NCI-H446 (cell line): Measurements from ENCODE around the gene LAGE3.
"Not testable (repeated sequence)": the region's sequence is repeated elsewhere in the genome, so short reads cannot be mapped to it uniquely, and the experiment has no call there.

ENCODE experiments used
- DNase-seq, 2 experiments: peaks; one replicate each; lab custom pipeline; 2025; lab: John Stamatoyannopoulos, UW

LAGE3 gene

DNA sequence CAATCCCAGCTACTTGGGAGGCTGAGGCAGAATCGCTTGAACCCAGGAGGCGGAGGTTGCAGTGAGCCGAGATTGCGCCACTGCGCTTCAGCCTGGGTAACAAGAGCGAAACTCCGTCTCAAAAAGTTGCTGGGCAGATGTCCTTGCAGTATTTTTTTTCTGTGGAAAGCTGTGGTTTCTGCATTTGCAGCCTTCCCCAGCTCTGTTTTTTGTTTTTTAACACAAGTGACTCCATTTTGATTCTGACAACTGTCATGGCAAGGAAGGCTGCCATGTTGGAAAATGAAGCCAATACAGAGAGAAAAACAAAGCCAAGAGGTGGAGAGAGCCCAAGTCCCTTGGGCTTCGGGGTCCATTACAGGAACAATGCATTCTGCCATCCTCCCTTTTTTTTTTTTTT is 23.0 kb upstream of the LAGE3 start:
- no peak for DNase-seq

GRCh38 chrX:154501423-154501822 is 22.3 kb upstream of the LAGE3 start:
- not testable (repeated sequence) for DNase-seq

DNA sequence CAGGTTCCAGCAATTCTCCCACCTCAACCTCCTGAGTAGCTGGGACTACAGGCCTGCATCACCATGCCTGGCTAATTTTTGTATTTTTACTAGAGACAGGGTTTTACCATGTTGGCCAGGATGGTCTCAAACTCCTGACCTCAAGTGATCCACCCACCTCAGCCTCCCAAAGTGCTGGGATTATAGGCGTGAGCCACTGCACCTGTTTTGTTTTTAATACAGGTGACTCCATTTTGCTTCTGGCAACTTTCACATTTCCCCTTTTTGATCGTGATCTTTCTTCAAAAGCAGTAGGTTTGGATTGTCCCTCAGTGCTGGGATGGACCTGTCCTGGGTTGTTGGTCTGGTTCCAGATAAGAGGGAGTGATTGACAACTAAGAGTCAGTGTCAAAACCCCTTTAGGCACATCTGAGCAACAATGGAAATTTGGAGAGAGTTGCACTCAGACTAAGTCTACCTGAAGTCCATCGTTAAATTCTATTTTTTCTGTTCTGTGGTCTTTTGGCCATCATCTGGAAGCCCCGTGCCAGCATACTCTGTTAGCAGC is 17.6 kb upstream of the LAGE3 start:
- not testable (repeated sequence) for DNase-seq

- no peak for DNase-seq
These were observed 16.4 kb upstream of the LAGE3 start for GRCh38 chrX:154495472-154495922.

DNA sequence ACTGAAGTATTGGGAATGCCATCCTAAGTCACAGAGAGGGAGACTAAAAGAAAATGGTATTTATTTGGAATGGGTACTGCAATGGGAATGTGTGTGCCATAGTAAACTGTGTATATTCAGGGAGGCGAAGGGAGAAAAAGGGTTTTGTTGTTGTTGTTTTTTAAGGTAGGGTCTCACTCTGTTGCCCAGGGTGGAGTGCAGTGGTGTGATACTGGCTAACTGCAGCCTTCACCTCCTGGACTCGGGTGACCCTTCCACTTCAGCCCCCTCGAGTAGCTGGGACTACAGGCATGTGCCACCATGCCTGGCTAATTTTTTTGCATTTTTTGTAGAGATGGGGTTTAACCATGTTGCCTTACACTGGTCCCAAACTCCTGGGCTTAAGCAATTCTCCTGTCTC is 15.6 kb upstream of the LAGE3 start:
- DNase-seq: no peak

- peak; percentile 75 to 95 for DNase-seq
These were observed 11.5 kb upstream of the LAGE3 start, which contains the start of gene SLC10A3 for GRCh38 chrX:154490414-154491083. TSS of gene SLC10A3 (minus strand) at chrX:154490629. CDS start at chrX:154488940, 1,689 bp downstream.

GRCh38 chrX:154490021-154490413 is 10.9 kb upstream of the LAGE3 start:
- DNase-seq: peak in 1 of 2 experiments; percentile 12

DNA sequence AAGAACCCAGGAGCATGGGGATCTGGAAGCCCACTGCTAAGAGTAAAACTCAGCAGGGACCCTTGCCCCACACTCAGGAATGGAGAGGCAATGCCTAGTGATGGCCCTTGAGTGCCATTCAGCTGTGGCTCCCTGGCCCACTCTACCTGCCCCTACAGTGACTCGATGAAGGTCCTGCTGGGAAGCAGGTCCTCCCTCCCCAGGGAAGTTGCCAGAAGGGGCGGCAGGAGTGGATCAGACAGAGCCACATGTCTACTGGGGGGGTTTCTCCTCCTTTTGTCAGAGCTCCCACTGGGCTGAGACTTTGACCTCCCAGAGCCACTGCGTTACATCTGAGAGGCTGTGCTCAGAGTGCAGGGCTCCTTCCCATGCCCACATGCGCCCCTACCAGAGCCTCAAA is 10.1 kb upstream of the LAGE3 start:
- no peak for DNase-seq

DNA sequence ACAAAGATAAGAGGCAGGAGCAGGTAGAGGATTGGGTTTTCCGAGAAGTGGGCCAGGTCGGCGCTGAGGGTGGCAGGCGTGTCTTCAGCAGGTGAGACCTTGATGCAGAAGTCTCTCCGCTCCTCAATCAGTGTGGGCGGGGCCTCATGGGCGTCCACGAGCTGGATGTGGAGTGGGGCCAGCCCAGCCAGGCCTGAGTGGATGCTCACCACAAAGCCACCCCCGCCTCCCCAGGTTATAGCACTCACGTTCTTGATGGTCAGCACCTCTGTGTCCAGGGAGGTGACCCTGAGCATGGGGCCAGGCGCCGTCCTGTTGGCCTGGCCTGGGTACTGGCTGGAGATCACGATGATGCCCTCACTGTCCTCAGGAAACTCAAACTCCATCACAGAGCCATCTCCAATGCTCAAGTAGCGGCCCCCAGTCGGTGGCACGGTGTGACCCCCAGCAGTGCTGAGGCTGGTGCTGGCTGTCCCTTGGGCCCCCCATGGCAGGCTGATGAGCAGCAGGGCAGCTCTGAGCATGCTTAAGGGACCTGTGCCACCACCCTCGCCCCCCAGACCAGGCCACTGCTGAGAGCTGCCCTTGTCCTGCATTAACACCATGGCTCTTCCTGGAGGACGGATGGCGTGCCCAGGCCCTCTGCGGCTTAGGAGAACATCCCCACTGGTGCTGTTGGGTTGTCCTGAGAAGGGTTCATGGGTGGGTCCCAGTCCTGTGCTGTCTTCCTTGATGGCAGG is 9.4 kb upstream of the LAGE3 start:
- DNase-seq: no peak

GRCh38 chrX:154487518-154488290 is 8.6 kb upstream of the LAGE3 start:
- DNase-seq: no peak

GRCh38 chrX:154486396-154487207 is 7.5 kb upstream of the LAGE3 start, which contains the start of gene UBL4A:
TSS of gene UBL4A (minus strand) at chrX:154486615. CDS start at chrX:154486584, 31 bp downstream.
- peak in 1 of 2 experiments; percentile 53 for DNase-seq

- peak in 1 of 2 experiments; percentile 19 for DNase-seq
These were observed 6.9 kb upstream of the LAGE3 start for GRCh38 chrX:154486052-154486395.

GRCh38 chrX:154485150-154486051 is 6.3 kb upstream of the LAGE3 start:
- DNase-seq: peak in 1 of 2 experiments; percentile 19

GRCh38 chrX:154484255-154485149 is 5.4 kb upstream of the LAGE3 start:
- DNase-seq: no peak

DNA sequence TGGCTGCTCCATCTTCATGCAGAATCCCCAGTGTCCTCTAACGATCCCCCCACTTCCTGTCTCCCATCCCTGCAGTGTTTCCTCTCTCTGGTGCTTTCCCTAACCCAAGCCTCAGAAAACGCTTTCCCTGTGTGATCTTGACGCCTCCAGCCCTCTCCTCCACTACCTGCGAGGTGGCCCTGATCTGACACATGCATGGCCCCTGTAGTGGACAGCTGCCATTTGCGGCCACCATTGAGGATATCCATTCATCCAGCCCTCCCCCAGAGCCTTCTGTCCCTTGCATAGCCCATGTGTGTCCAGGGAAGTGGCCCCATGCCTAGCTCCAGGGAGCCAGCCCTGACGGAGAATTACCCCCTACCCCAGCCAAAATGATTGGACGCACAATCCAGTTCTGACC is 4.2 kb upstream of the LAGE3 start:
- no peak for DNase-seq

GRCh38 chrX:154482786-154483185 is 3.7 kb upstream of the LAGE3 start:
- DNase-seq: no peak

GRCh38 chrX:154481911-154482601 is 3.0 kb upstream of the LAGE3 start:
- DNase-seq: no peak

DNA sequence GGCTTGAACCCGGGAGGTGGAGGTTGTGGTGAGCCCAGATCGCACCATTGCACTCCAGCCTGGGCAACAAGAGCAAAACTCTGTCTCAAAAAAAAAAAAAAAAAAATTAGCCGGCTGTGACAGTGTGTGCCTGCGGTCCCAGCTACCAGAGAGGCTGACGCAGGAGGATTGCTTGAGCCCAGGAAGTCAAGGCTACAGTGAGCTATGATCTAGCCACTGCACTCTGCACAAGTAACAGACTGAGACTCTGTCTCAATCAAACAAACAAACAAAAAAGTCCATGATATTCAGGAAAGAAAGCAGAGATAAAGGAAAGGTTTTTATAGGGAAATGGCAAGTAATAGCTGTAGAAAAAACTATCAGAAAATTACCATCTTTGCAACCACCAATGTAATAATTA is 2.1 kb upstream of the LAGE3 start:
- no peak for DNase-seq
